ENCODE results near the gene NPDC1.

- no peak for TF ChIP-seq CTCF (conservative IDR thresholded peaks at IDR 0.05; ENCODE audit: low read depth, low read length)
- TF ChIP-seq EZH2 (IDR thresholded peaks at IDR 0.05; ENCODE audit: low read length, unreplicated experiment) = no peak
- no peak for TF ChIP-seq EZH2phosphoT487 (IDR thresholded peaks at IDR 0.05; ENCODE audit: borderline replicate concordance, low read length)
These were observed 15.1 kb downstream of the NPDC1 start for GRCh38 chr9:137030538-137031527.
